Endodermal cell (in vitro differentiated cells): Measurements from ENCODE around the gene MOV10L1. TPM values are rescaled to one million over a fixed set of nuclear protein-coding genes. Genes with fewer than 3 reads are reported as not detected.

Experiments
- DNase-seq: peaks from one replicate; pipeline ENCODE4 v3.0.0-alpha.2; 2017
- H3K27ac ChIP-seq: 2 replicates; pipeline ENCODE4 v1.5.1; 2013; ENCODE audit warnings: mild to moderate bottlenecking, low read depth, low read length, moderate library complexity
- H3K27me3 ChIP-seq: 2 replicates; pipeline ENCODE4 v1.6.1; 2013; ENCODE audit warnings: mild to moderate bottlenecking, low read length, moderate library complexity; ENCODE audit not compliant: insufficient read depth, control insufficient read depth, poor library complexity, severe bottlenecking
- H3K36me3 ChIP-seq: 2 replicates; pipeline ENCODE4 v1.7.0; 2013; ENCODE audit warnings: mild to moderate bottlenecking, low read length, moderate library complexity; ENCODE audit not compliant: control insufficient read depth, insufficient read depth
- H3K4me1 ChIP-seq: one replicate; pipeline ENCODE4 v1.7.0; 2013; ENCODE audit warnings: low read length; ENCODE audit not compliant: control insufficient read depth, insufficient read depth
- H3K4me3 ChIP-seq: 2 replicates; pipeline ENCODE4 v1.5.1; 2013; ENCODE audit warnings: mild to moderate bottlenecking, low read length, moderate library complexity
- H3K9ac ChIP-seq: 2 replicates; pipeline ENCODE4 v1.6.1; 2013; ENCODE audit warnings: mild to moderate bottlenecking, low read length, moderate library complexity; ENCODE audit not compliant: poor library complexity, severe bottlenecking; ENCODE audit errors: extremely low read depth
- H3K9me3 ChIP-seq: 2 replicates; pipeline ENCODE4 v1.6.1; 2013; ENCODE audit warnings: mild to moderate bottlenecking, low read length, moderate library complexity; ENCODE audit not compliant: control insufficient read depth
- H3K27ac Mint-ChIP-seq: 2 replicates; pipeline ENCODE4 v1.8.0; 2020; ENCODE audit warnings: mixed read lengths
- H3K27me3 Mint-ChIP-seq: 2 replicates; pipeline ENCODE4 v1.8.0; 2021; ENCODE audit warnings: mild to moderate bottlenecking, mixed read lengths; ENCODE audit not compliant: insufficient read depth
- H3K36me3 Mint-ChIP-seq: 2 replicates; pipeline ENCODE4 v1.8.0; 2020; ENCODE audit warnings: low read depth, mixed read lengths
- H3K4me1 Mint-ChIP-seq: 2 replicates; pipeline ENCODE4 v1.8.0; 2020; ENCODE audit warnings: mixed read lengths
- H3K4me3 Mint-ChIP-seq: 2 replicates; pipeline ENCODE4 v1.8.0; 2020; ENCODE audit warnings: mild to moderate bottlenecking, moderate library complexity, mixed read lengths
- H3K9me3 Mint-ChIP-seq: 2 replicates; pipeline ENCODE4 v1.8.0; 2020; ENCODE audit warnings: mild to moderate bottlenecking, mixed read lengths
- CTCF ChIP-seq: fragments of 200-600 bp; sonication (generic); conservative IDR thresholded peaks from 2 replicates; pipeline ENCODE4 v1.5.0; 2021; ENCODE audit warnings: antibody characterized with exemption, mild to moderate bottlenecking
- WGBS, 2 experiments: methylation state at CpG; one replicate each; pipeline versions ENCODE4 v1.1.5 to v1.1.7; 2013; ENCODE audit warnings: missing lambda C conversion rate in 2 of 2, mixed read lengths in 1 of 2; ENCODE audit not compliant: insufficient coverage in 1 of 2, insufficient read length in 1 of 2; 5-methylcytosine and 5-hydroxymethylcytosine counted together
- total RNA-seq, 2 donors: library from RNA; stranded (reverse); fragmentation: NEBNext Ultra II Directional in 1 of 2; extraction: Animal tissue kit (Norgen Biotek cat#: 25700) in 1 of 2; gene quantifications; 2 replicates in 1 of 2; 3 replicates in 1 of 2; pipeline ENCODE4 v1.2.1, GENCODE V29; 2021

Gene MOV10L1
- total RNA-seq, 2 donors from 2014 or later = 0.31 TPM; not detected in 1

- Histone ChIP-seq H3K27ac (no peak overlapping the region), H3K4me1 (peaks cover 5% of the 10 kb centered on the region), H3K9me3 (no peaks in the 10 kb centered on the region), H3K4me3 (no peak overlapping the region), H3K36me3 (no peaks in the 10 kb centered on the region), H3K9ac (no peak overlapping the region), H3K27me3 (no peaks in the 10 kb centered on the region)
- no peak overlapping the region for H3K27ac Mint-ChIP-seq
- H3K9me3 Mint-ChIP-seq = peaks cover 4% of the 10 kb centered on the region
- no peak for DNase-seq
- H3K4me1 Mint-ChIP-seq = no peaks in the 10 kb centered on the region
- 94% methylated on average over 8 to 13 of the region's 13 CpGs for WGBS, 2 experiments
- no peak for TF ChIP-seq CTCF
- no peak overlapping the region for H3K4me3 Mint-ChIP-seq
- no peaks in the 10 kb centered on the region for H3K36me3 Mint-ChIP-seq
- H3K27me3 Mint-ChIP-seq = no peaks in the 10 kb centered on the region
Observed at GRCh38 chr22:50078246-50078645, 11.6 kb upstream of the MOV10L1 start.

- Histone ChIP-seq H3K4me1 (peaks cover 5% of the 10 kb centered on the region), H3K9me3 (no peaks in the 10 kb centered on the region), H3K27me3 (no peaks in the 10 kb centered on the region), H3K4me3 (no peak overlapping the region), H3K36me3 (no peaks in the 10 kb centered on the region), H3K9ac (no peak overlapping the region), H3K27ac (no peak overlapping the region)
- TF ChIP-seq CTCF = no peak
- no peaks in the 10 kb centered on the region for H3K27me3 Mint-ChIP-seq
- no peaks in the 10 kb centered on the region for H3K4me1 Mint-ChIP-seq
- 93 to 96% methylated on average over 8 to 9 of the region's 9 CpGs for WGBS, 2 experiments
- H3K4me3 Mint-ChIP-seq = no peak overlapping the region
- H3K9me3 Mint-ChIP-seq = peaks cover 4% of the 10 kb centered on the region
- DNase-seq = peak; percentile 44
- no peaks in the 10 kb centered on the region for H3K36me3 Mint-ChIP-seq
- H3K27ac Mint-ChIP-seq = no peak overlapping the region
Observed at GRCh38 chr22:50078761-50079160, 11.0 kb upstream of the MOV10L1 start.

GRCh38 chr22:50080077-50080465 lies 9.7 kb upstream of the MOV10L1 start:
- no peaks in the 10 kb centered on the region for H3K36me3 ChIP-seq
- TF ChIP-seq CTCF = no peak
- no peak overlapping the region for H3K27ac Mint-ChIP-seq
- H3K4me1 Mint-ChIP-seq = peaks cover under 1% of the 10 kb centered on the region
- 92 to 93% methylated on average over 11 to 13 of the region's 13 CpGs for WGBS, 2 experiments
- H3K9me3 Mint-ChIP-seq = peaks cover 2% of the 10 kb centered on the region
- no peak overlapping the region for H3K27ac ChIP-seq
- no peak overlapping the region for H3K9ac ChIP-seq
- no peak overlapping the region for H3K4me3 Mint-ChIP-seq
- no peak overlapping the region for H3K4me3 ChIP-seq
- no peaks in the 10 kb centered on the region for H3K9me3 ChIP-seq
- H3K4me1 ChIP-seq = no peaks in the 10 kb centered on the region
- H3K27me3 ChIP-seq = no peaks in the 10 kb centered on the region
- no peaks in the 10 kb centered on the region for H3K27me3 Mint-ChIP-seq
- H3K36me3 Mint-ChIP-seq = no peaks in the 10 kb centered on the region
- peak; percentile 36 for DNase-seq
